GM19397 (cell line): ENCODE measurements around the gene ATP7B.

Experiments used
- ATAC-seq: cut with Tn5 transposase; IDR thresholded peaks from one replicate; pipeline ENCODE4 v1.9.1; 2021; ENCODE audit warnings: mild to moderate bottlenecking, moderate library complexity; ENCODE audit not compliant: unreplicated experiment

The ATP7B gene

DNA sequence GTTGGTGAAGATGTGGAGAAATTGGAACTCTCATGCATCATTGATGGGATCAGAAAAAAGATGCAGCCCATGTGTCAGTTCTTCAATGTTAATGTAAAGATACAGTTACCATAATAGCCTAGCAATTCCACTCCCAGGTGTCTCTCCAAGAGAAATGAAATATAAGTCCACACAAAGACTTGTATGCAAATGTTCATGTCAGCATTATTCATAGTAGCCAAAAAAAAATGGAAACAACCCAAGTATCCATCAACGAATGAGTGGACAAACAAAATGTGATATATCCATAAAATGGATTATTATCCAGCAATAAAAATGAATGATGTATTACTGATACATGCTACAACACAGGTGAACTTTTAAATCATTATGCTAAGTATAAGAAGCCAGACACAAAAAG lies 110.8 kb downstream of the ATP7B start:
- no peak for ATAC-seq

GRCh38 chr13:51895906-51896888 lies 115.1 kb downstream of the ATP7B start:
- ATAC-seq: peak; percentile 78

- ATAC-seq: no peak
Observed at GRCh38 chr13:51894239-51894638, 117.0 kb downstream of the ATP7B start.

DNA sequence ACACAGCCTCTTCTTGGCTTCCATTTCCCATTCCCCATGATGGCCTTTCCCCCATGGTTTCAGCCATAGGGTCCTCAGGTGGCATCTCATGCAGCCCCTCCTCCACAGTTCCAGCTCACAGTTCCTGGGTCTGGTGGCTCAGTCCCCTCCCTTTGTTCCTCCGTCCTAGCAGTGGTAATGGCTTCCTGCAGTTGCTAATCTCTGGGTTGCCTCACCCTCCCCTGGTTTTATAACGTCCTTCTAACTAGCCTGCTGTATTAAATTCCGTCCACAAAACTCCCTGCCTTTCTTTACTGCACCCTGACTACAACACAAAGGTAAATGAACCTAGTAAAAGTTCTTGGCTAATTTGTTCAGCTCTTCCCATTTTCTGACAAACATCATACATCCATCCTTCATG lies 118.6 kb downstream of the ATP7B start:
- ATAC-seq: no peak

DNA sequence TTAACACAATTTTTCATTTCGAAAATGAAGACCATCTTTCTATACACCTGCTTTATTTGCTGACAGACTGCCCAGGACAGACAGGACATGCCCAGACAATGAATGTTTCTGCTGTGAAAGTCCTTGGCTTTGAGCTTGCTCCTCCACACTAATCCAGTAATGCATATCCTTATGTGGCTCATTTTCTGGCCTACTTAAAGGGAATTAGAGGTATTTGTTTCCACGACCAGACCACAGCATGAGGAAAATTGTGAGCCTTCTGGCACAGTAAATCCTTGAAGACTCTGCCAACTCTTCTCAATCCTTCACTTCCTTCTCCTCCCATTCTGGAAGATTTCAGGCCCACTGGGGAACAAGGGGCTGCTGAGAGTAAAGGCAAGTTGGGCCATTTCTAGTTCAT lies 123.8 kb downstream of the ATP7B start:
- no peak for ATAC-seq

GRCh38 chr13:51885651-51886050 lies 125.6 kb downstream of the ATP7B start:
- ATAC-seq: no peak

- ATAC-seq: no peak
Observed at GRCh38 chr13:51883226-51883600, 128.0 kb downstream of the ATP7B start.
